ENCODE data around the gene C15orf40.

Gene C15orf40

DNA sequence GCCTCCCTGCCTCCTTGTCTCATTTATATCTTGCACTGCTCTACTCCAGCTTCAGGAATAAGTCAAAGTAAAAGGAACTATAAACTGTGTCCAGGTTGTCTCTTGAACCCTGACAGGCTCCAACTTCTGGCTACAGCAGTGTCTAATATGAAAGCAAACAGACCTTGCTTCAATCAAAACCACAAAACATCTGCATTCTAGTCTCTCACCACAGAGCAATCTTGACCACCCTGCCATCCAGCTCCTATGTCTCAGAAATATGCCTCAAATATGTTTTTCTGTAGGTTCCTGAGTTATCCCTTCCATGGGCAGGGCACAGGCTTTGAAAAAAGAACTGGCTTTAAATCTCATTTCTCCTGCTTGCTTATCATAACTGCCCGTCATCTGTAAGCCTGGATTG, 38.4 kb downstream of the C15orf40 start:
- Histone ChIP-seq H3K4me3 (ENCODE audit: low read length in 2 of 2) (no peak overlapping the region), H3K9me3 (ENCODE audit: control insufficient read depth in 2 of 2, low read length in 2 of 2) (no peaks in the 10 kb centered on the region), H3K27me3 (ENCODE audit: control insufficient read depth in 2 of 2, insufficient read depth in 2 of 2, low read length in 2 of 2) (no peaks in the 10 kb centered on the region), H3K9ac (ENCODE audit: low read depth in 1 of 2, low read length in 2 of 2) (no peak overlapping the region), H3K27ac (ENCODE audit: low read depth in 2 of 2, low read length in 2 of 2) (no peak overlapping the region), H3K36me3 (ENCODE audit: control insufficient read depth in 2 of 2, insufficient read depth in 2 of 2, low read length in 2 of 2) (no peaks in the 10 kb centered on the region), H3K4me1 (ENCODE audit: control insufficient read depth in 2 of 2, insufficient read depth in 2 of 2, low read length in 2 of 2) (no peaks in the 10 kb centered on the region)

DNA sequence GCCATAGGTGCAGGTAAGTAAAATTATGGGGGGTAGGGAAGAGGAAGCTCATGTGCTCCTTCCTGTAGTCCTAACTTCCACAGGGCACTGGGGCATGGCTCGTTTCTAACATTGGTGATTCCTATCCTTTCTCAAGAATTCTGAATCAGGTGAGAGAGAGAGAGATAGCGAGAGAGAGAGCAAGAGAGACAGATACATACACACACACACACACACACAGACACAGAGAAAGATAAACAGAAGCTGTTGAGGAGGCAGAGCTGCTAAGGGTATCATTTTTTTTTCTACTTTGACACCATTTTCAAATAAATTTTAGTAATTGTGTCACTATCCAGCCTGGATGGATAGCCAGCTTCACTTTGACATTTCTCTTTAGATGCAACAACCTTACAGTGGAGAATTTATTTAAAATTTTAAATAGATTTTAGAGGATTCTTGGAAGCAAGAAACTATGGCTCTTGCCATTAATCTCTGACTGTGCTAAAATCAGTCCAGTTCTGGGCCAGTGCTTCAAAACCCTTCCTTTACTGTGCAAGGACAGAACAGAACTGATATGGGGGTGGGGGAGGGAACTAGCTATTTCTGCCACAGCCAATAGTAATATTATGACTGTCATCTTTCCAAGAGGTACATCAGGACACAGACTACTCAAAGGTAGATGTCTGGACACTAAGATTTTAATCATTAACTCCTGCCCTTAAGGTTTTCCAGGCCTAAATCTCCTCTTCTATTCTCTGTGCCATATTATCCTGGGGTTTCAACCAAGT, 40.0 kb downstream of the C15orf40 start:
- no peak overlapping the region for H3K9ac ChIP-seq (ENCODE audit: low read depth in 1 of 2, low read length in 2 of 2)

DNA sequence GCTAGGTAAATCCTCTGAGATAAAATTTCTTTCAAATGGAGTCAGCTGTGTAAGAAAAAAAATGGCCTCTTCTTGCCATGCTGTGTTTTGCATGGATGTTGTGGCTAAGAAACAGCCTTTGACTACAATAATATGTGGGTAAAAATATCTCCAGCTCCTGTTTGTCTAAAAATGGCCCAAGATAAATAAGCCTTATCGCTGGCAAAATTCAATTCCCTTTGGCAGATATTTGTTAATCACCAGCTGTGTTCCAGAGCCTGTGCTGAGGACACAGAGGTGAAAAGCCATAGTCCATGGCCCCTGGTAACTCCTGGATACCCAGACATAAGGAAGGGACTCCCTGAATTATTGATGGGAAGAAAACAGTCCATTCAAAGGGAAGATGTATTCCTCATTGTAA, 40.7 kb downstream of the C15orf40 start:
- no peaks in the 10 kb centered on the region for H3K27me3 ChIP-seq (ENCODE audit: control insufficient read depth in 2 of 2, insufficient read depth in 2 of 2, low read length in 2 of 2)
- H3K9ac ChIP-seq (ENCODE audit: low read depth in 1 of 2, low read length in 2 of 2) = no peak overlapping the region
- H3K36me3 ChIP-seq (ENCODE audit: control insufficient read depth in 2 of 2, insufficient read depth in 2 of 2, low read length in 2 of 2) = no peaks in the 10 kb centered on the region
- H3K27ac ChIP-seq (ENCODE audit: low read depth in 2 of 2, low read length in 2 of 2) = no peak overlapping the region
- no peaks in the 10 kb centered on the region for H3K9me3 ChIP-seq (ENCODE audit: control insufficient read depth in 2 of 2, low read length in 2 of 2)
- H3K4me3 ChIP-seq (ENCODE audit: low read length in 2 of 2) = no peak overlapping the region
- H3K4me1 ChIP-seq (ENCODE audit: control insufficient read depth in 2 of 2, insufficient read depth in 2 of 2, low read length in 2 of 2) = no peaks in the 10 kb centered on the region

More for the DNA sequence above, 40.0 kb downstream of the C15orf40 start:
- H3K9me3 ChIP-seq (ENCODE audit: control insufficient read depth in 2 of 2, low read length in 2 of 2) = no peaks in the 10 kb centered on the region
- H3K4me3 ChIP-seq (ENCODE audit: low read length in 2 of 2) = no peak overlapping the region
- no peaks in the 10 kb centered on the region for H3K4me1 ChIP-seq (ENCODE audit: control insufficient read depth in 2 of 2, insufficient read depth in 2 of 2, low read length in 2 of 2)
- no peaks in the 10 kb centered on the region for H3K36me3 ChIP-seq (ENCODE audit: control insufficient read depth in 2 of 2, insufficient read depth in 2 of 2, low read length in 2 of 2)
- H3K27me3 ChIP-seq (ENCODE audit: control insufficient read depth in 2 of 2, insufficient read depth in 2 of 2, low read length in 2 of 2) = no peaks in the 10 kb centered on the region
- H3K27ac ChIP-seq (ENCODE audit: low read depth in 2 of 2, low read length in 2 of 2) = no peak overlapping the region

DNA sequence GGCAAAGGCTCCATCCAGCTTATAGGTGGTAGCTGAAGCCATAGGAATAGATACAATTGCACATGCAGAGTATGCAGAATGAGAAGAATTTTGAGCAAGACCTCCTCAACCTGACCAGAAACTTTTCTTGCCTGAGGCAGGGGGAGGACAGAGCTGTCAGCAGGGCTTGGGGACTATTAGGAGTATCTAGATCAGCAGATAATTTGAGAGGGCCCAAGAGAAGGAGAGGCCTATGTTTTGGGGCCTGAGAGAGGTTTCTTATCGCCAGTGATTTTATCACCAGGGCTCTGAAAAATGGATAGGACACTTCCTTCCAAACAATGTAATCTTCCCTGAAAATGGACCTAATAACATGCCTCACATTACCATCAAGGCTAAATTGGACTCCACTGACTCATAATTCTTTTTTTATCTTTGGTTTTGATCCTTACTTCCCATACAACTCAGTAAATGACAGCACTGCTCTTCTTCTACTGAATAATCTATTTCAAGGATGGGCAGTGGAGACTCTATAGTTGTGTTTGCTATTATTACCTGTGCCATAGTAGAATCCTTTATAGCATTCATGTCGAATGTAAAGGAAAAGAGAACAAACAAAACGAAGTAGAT, 41.3 kb downstream of the C15orf40 start:
- no peak overlapping the region for H3K27ac ChIP-seq (ENCODE audit: low read depth in 2 of 2, low read length in 2 of 2)
- no peaks in the 10 kb centered on the region for H3K9me3 ChIP-seq (ENCODE audit: control insufficient read depth in 2 of 2, low read length in 2 of 2)
- no peaks in the 10 kb centered on the region for H3K36me3 ChIP-seq (ENCODE audit: control insufficient read depth in 2 of 2, insufficient read depth in 2 of 2, low read length in 2 of 2)
- no peak overlapping the region for H3K4me3 ChIP-seq (ENCODE audit: low read length in 2 of 2)
- H3K27me3 ChIP-seq (ENCODE audit: control insufficient read depth in 2 of 2, insufficient read depth in 2 of 2, low read length in 2 of 2) = no peaks in the 10 kb centered on the region
- H3K9ac ChIP-seq (ENCODE audit: low read depth in 1 of 2, low read length in 2 of 2) = no peak overlapping the region
- no peaks in the 10 kb centered on the region for H3K4me1 ChIP-seq (ENCODE audit: control insufficient read depth in 2 of 2, insufficient read depth in 2 of 2, low read length in 2 of 2)

DNA sequence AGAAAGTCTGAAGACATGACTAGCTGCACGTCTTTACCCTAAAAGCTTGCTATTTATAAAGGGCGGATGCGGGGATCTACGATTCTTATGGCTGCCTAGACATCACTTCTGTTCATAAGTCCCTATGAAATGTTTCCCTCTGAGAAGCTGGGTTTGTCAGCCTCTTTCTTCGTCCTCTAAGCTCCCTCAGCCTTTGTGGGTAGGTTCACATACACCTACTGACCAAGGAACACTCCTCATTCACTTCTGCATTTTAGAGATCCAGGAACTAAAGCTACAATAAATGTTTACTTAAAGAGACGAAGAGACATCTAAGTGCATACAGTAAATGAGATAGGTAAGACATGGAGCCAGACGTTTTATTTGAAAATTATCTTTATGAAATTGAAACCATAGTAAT, 42.1 kb downstream of the C15orf40 start:
- no peaks in the 10 kb centered on the region for H3K27me3 ChIP-seq (ENCODE audit: control insufficient read depth in 2 of 2, insufficient read depth in 2 of 2, low read length in 2 of 2)
- no peaks in the 10 kb centered on the region for H3K9me3 ChIP-seq (ENCODE audit: control insufficient read depth in 2 of 2, low read length in 2 of 2)
- H3K9ac ChIP-seq (ENCODE audit: low read depth in 1 of 2, low read length in 2 of 2) = no peak overlapping the region
- H3K36me3 ChIP-seq (ENCODE audit: control insufficient read depth in 2 of 2, insufficient read depth in 2 of 2, low read length in 2 of 2) = no peaks in the 10 kb centered on the region
- no peak overlapping the region for H3K27ac ChIP-seq (ENCODE audit: low read depth in 2 of 2, low read length in 2 of 2)
- no peak overlapping the region for H3K4me3 ChIP-seq (ENCODE audit: low read length in 2 of 2)
- no peaks in the 10 kb centered on the region for H3K4me1 ChIP-seq (ENCODE audit: control insufficient read depth in 2 of 2, insufficient read depth in 2 of 2, low read length in 2 of 2)

DNA sequence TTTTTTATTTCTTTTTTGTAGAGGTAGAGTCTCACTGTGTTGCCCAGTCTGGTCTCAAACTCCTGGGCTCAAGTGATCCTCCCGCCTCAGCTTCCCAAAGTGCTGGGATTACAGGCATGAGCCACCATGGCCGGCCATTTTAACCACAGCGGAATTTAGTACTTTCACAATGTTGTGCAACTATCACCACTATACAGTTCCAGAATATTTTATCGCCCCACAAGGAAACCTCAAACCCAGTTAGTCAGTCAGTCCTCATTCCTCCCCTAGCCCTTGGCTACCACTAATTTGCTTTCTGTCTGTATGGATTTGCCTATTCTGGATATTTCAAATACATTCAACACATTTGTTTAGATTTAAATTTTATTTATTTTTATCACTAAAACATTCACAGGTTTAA, 43.4 kb downstream of the C15orf40 start:
- Histone ChIP-seq H3K36me3 (ENCODE audit: control insufficient read depth in 2 of 2, insufficient read depth in 2 of 2, low read length in 2 of 2) (no peaks in the 10 kb centered on the region), H3K27ac (ENCODE audit: low read depth in 2 of 2, low read length in 2 of 2) (no peak overlapping the region), H3K9me3 (ENCODE audit: control insufficient read depth in 2 of 2, low read length in 2 of 2) (no peaks in the 10 kb centered on the region), H3K4me3 (ENCODE audit: low read length in 2 of 2) (no peak overlapping the region), H3K9ac (ENCODE audit: low read depth in 1 of 2, low read length in 2 of 2) (no peak overlapping the region), H3K4me1 (ENCODE audit: control insufficient read depth in 2 of 2, insufficient read depth in 2 of 2, low read length in 2 of 2) (no peaks in the 10 kb centered on the region), H3K27me3 (ENCODE audit: control insufficient read depth in 2 of 2, insufficient read depth in 2 of 2, low read length in 2 of 2) (no peaks in the 10 kb centered on the region)

DNA sequence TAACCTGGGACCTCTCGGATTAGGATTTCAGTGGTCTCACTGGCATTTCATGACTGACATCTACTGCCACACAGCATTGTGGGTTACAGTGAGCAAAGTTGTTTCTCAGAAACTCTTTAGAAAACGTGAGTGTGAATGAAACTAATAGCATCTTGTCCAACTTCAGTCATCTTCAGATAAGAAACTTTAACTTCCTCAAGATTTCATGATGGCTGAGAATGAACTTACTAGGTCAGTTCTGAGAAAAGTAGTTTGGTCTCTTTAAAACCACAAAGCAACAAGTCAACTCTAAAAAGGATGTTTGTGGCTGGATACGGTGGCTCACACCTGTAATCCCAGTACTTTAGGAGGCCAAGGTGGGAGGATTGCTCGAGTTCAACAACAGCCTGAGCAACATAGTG, 44.8 kb downstream of the C15orf40 start:
- Histone ChIP-seq H3K27ac (ENCODE audit: low read depth in 2 of 2, low read length in 2 of 2) (no peak overlapping the region), H3K27me3 (ENCODE audit: control insufficient read depth in 2 of 2, insufficient read depth in 2 of 2, low read length in 2 of 2) (no peaks in the 10 kb centered on the region), H3K4me3 (ENCODE audit: low read length in 2 of 2) (no peak overlapping the region), H3K36me3 (ENCODE audit: control insufficient read depth in 2 of 2, insufficient read depth in 2 of 2, low read length in 2 of 2) (no peaks in the 10 kb centered on the region), H3K9me3 (ENCODE audit: control insufficient read depth in 2 of 2, low read length in 2 of 2) (no peaks in the 10 kb centered on the region), H3K4me1 (ENCODE audit: control insufficient read depth in 2 of 2, insufficient read depth in 2 of 2, low read length in 2 of 2) (no peaks in the 10 kb centered on the region), H3K9ac (ENCODE audit: low read depth in 1 of 2, low read length in 2 of 2) (no peak overlapping the region)

DNA sequence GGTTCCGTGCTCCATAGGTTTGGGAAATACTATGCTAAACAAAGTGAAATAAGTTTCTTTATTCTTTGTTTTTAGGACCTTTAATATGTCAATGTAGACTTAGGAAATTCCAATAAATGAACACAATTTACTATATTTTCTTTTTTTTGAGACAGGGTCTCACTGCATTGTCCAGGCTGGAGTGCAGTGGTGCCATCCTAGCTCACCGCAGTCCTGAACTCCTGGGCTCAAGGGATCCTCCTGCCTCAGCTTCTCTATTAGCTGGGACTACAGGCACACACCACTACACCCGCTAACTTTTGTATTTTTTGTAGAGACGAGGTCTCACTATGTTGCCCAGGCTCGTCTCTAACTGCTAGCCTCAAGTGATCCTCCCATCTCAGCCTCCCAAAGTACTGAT, 46.5 kb downstream of the C15orf40 start:
- Histone ChIP-seq H3K36me3 (ENCODE audit: control insufficient read depth in 2 of 2, insufficient read depth in 2 of 2, low read length in 2 of 2) (no peaks in the 10 kb centered on the region), H3K27ac (ENCODE audit: low read depth in 2 of 2, low read length in 2 of 2) (no peak overlapping the region), H3K4me3 (ENCODE audit: low read length in 2 of 2) (no peak overlapping the region)

DNA sequence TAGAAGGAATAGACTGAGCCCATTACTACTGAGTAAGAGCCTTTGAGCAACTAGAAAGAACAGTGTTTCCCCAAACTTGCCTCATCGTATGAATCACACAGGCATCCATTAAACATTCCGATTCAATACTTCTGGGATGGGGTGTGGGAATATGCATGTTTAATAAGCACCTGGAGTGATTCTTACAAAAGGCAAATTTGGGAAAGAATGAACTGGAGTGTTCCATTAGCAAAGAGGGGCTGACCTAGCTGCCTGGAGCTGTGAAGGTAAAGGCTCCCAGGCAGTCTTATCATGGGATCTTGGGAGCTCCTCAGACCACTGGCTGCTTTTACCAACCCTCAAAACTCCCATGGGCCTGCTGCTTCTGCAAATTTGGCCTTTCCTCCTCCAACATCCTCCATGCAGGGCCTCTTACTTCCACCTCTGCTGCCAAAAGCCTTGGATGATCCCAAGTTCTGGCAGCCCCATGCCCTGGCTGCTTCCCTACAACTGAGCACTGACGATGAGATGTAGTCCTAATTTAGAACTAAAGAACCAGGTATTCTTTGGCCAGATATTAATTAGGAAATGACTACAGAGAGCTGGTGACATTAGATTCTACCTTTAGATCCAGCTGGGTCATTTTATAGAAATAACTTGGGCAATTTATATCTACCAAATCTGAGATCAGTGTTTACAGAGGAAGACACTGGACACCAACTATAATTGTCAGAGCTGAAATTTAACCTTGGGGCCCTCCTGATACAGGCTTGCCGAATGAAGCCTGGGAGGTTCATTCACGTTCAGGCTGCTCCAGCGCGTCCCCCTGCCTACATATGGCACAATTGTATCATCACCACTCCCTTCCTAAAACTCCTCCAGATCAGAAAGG, 47.7 kb downstream of the C15orf40 start:
- no peak overlapping the region for H3K4me3 ChIP-seq (ENCODE audit: low read length in 2 of 2)
- H3K9ac ChIP-seq (ENCODE audit: low read depth in 1 of 2, low read length in 2 of 2) = no peak overlapping the region

More for the DNA sequence above, 46.5 kb downstream of the C15orf40 start:
- H3K9me3 ChIP-seq (ENCODE audit: control insufficient read depth in 2 of 2, low read length in 2 of 2) = no peaks in the 10 kb centered on the region
- no peaks in the 10 kb centered on the region for H3K27me3 ChIP-seq (ENCODE audit: control insufficient read depth in 2 of 2, insufficient read depth in 2 of 2, low read length in 2 of 2)
- no peaks in the 10 kb centered on the region for H3K4me1 ChIP-seq (ENCODE audit: control insufficient read depth in 2 of 2, insufficient read depth in 2 of 2, low read length in 2 of 2)
- no peak overlapping the region for H3K9ac ChIP-seq (ENCODE audit: low read depth in 1 of 2, low read length in 2 of 2)

DNA sequence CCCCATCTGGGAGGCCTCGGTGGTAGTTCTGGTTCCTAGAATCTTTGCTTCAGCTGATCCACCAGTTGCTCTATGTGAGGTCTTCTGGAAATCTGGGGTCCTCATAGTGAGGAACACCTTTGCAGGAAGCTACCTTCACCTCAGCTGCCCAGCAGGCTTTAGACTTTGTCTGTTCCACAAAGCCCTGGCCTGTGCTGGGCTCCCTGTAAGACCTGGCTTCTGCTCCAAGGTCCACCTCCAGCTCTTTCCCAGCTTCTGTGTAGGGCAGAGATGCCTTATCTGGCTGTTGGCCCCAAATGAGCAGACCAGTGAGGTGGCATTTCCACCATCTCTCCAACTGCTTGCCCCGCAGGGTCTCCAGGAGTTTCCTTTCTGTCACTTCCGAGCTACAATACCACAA, 50.7 kb downstream of the C15orf40 start:
- Histone ChIP-seq H3K9me3 (ENCODE audit: control insufficient read depth in 2 of 2, low read length in 2 of 2) (no peaks in the 10 kb centered on the region), H3K27me3 (ENCODE audit: control insufficient read depth in 2 of 2, insufficient read depth in 2 of 2, low read length in 2 of 2) (no peaks in the 10 kb centered on the region), H3K4me3 (ENCODE audit: low read length in 2 of 2) (no peak overlapping the region), H3K9ac (ENCODE audit: low read depth in 1 of 2, low read length in 2 of 2) (no peak overlapping the region), H3K36me3 (ENCODE audit: control insufficient read depth in 2 of 2, insufficient read depth in 2 of 2, low read length in 2 of 2) (no peaks in the 10 kb centered on the region), H3K4me1 (ENCODE audit: control insufficient read depth in 2 of 2, insufficient read depth in 2 of 2, low read length in 2 of 2) (no peaks in the 10 kb centered on the region), H3K27ac (ENCODE audit: low read depth in 2 of 2, low read length in 2 of 2) (no peak overlapping the region)

More for the DNA sequence above, 47.7 kb downstream of the C15orf40 start:
- Histone ChIP-seq H3K9me3 (ENCODE audit: control insufficient read depth in 2 of 2, low read length in 2 of 2) (no peaks in the 10 kb centered on the region), H3K27ac (ENCODE audit: low read depth in 2 of 2, low read length in 2 of 2) (no peak overlapping the region), H3K27me3 (ENCODE audit: control insufficient read depth in 2 of 2, insufficient read depth in 2 of 2, low read length in 2 of 2) (no peaks in the 10 kb centered on the region), H3K36me3 (ENCODE audit: control insufficient read depth in 2 of 2, insufficient read depth in 2 of 2, low read length in 2 of 2) (no peaks in the 10 kb centered on the region), H3K4me1 (ENCODE audit: control insufficient read depth in 2 of 2, insufficient read depth in 2 of 2, low read length in 2 of 2) (no peaks in the 10 kb centered on the region)

Data from mucosa of rectum (tissue), 2 donors.